Stimulated activated CD8-positive, alpha-beta memory T cell treated with anti-CD3 and anti-CD28 coated beads, Interleukin-15, amount 100 ng/mL, for 4 hours (primary cell): Measurements from ENCODE around the gene LRP1B.
"Not testable (repeated sequence)": the region's sequence is repeated elsewhere in the genome, so short reads cannot be mapped to it uniquely, and the experiment has no call there.

Experiments
- DNase-seq, 2 donors: peaks; one replicate each; pipeline ENCODE4 v3.0.0-alpha.2; 2020; ENCODE audit warnings: low read depth in 2 of 2

The LRP1B gene

GRCh38 chr2:140353541-140353940 lies 1777.3 kb downstream of the LRP1B start:
- DNase-seq: no peak

- no peak for DNase-seq
These were observed 1779.1 kb downstream of the LRP1B start for GRCh38 chr2:140351692-140352091.

GRCh38 chr2:140349695-140350094 lies 1781.1 kb downstream of the LRP1B start:
- no peak for DNase-seq

GRCh38 chr2:140348826-140349225 lies 1782.0 kb downstream of the LRP1B start:
- DNase-seq: no peak

GRCh38 chr2:140344838-140345237 lies 1786.0 kb downstream of the LRP1B start:
- DNase-seq: no peak

GRCh38 chr2:140344266-140344665 lies 1786.5 kb downstream of the LRP1B start:
- not testable (repeated sequence) for DNase-seq

- DNase-seq: no peak
These were observed 1792.0 kb downstream of the LRP1B start for GRCh38 chr2:140338795-140339194.

GRCh38 chr2:140337061-140337460 lies 1793.8 kb downstream of the LRP1B start:
- no peak for DNase-seq

GRCh38 chr2:140316345-140316744 lies 1814.5 kb downstream of the LRP1B start:
- no peak for DNase-seq

GRCh38 chr2:140311905-140312304 lies 1818.9 kb downstream of the LRP1B start:
- DNase-seq: no peak

GRCh38 chr2:140308706-140309105 lies 1822.1 kb downstream of the LRP1B start:
- no peak for DNase-seq

GRCh38 chr2:140307532-140307931 lies 1823.3 kb downstream of the LRP1B start:
- DNase-seq: no peak

- no peak for DNase-seq
These were observed 1835.0 kb downstream of the LRP1B start for GRCh38 chr2:140295767-140296166.

GRCh38 chr2:140288726-140289125 lies 1842.1 kb downstream of the LRP1B start:
- DNase-seq: no peak

- no peak for DNase-seq
These were observed 1842.6 kb downstream of the LRP1B start for GRCh38 chr2:140288213-140288612.

GRCh38 chr2:140286377-140286776 lies 1844.4 kb downstream of the LRP1B start:
- DNase-seq: no peak

GRCh38 chr2:140277344-140277743 lies 1853.5 kb downstream of the LRP1B start:
- not testable (repeated sequence) for DNase-seq

GRCh38 chr2:140276661-140277060 lies 1854.2 kb downstream of the LRP1B start:
- no peak for DNase-seq

GRCh38 chr2:140275427-140275826 lies 1855.4 kb downstream of the LRP1B start:
- no peak for DNase-seq

GRCh38 chr2:140274891-140275290 lies 1855.9 kb downstream of the LRP1B start:
- no peak for DNase-seq

- no peak for DNase-seq
These were observed 1856.9 kb downstream of the LRP1B start for GRCh38 chr2:140273958-140274357.

- no peak for DNase-seq
These were observed 1857.4 kb downstream of the LRP1B start for GRCh38 chr2:140273408-140273807.

- DNase-seq: no peak
These were observed 1860.6 kb downstream of the LRP1B start for GRCh38 chr2:140270224-140270623.

GRCh38 chr2:140269000-140269399 lies 1861.8 kb downstream of the LRP1B start:
- no peak for DNase-seq

GRCh38 chr2:140262908-140263307 lies 1867.9 kb downstream of the LRP1B start:
- DNase-seq: no peak
